OCI-LY1 (cell line): ENCODE measurements around the gene GPR137C.

ENCODE experiments used
- EZH2 ChIP-seq: fragments of 200-600 bp; sonication (generic), shearing (Covaris generic); IDR thresholded peaks from 2 replicates; pipeline ENCODE4 v1.8.0; 2017; ENCODE audit warnings: borderline replicate concordance, mixed run types, mild to moderate bottlenecking, antibody characterized with exemption, low read length, moderate library complexity, mixed read lengths
- TF ChIP-seq, protein P1 (sequence below): fragments of 200-600 bp; sonication (generic), shearing (Covaris generic); IDR thresholded peaks from 2 replicates; pipeline ENCODE4 v1.5.1; 2017; ENCODE audit warnings: mild to moderate bottlenecking, antibody characterized with exemption, low read length, moderate library complexity, mixed read lengths

DNA sequence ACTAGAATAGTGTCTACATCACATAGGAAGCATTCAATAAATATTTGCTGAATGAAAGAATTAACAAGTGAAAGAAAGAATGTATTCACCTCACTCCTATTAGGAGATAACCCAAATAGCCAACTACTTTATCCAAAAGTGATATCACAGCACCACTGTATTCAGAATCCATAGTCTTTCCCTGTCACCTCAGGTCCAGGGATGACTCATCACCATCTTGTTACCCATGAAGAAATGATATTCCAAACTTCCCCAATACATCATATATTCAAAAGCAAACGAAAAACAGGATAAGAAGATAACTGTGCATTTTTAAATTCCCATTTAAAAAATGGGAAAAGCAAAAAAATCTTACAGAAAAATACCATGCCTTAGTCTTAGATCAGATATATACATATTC lies 39.4 kb upstream of the GPR137C start:
- TF ChIP-seq, protein P1, sequence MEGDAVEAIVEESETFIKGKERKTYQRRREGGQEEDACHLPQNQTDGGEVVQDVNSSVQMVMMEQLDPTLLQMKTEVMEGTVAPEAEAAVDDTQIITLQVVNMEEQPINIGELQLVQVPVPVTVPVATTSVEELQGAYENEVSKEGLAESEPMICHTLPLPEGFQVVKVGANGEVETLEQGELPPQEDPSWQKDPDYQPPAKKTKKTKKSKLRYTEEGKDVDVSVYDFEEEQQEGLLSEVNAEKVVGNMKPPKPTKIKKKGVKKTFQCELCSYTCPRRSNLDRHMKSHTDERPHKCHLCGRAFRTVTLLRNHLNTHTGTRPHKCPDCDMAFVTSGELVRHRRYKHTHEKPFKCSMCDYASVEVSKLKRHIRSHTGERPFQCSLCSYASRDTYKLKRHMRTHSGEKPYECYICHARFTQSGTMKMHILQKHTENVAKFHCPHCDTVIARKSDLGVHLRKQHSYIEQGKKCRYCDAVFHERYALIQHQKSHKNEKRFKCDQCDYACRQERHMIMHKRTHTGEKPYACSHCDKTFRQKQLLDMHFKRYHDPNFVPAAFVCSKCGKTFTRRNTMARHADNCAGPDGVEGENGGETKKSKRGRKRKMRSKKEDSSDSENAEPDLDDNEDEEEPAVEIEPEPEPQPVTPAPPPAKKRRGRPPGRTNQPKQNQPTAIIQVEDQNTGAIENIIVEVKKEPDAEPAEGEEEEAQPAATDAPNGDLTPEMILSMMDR = no peak
- no peak for TF ChIP-seq EZH2
